Hepatocyte (in vitro differentiated cells): ENCODE results near the gene CD4.

Source experiments
- EZH2 ChIP-seq: fragments of 200-600 bp; sonication (generic); IDR thresholded peaks from 2 replicates; pipeline ENCODE4 v1.6.1; 2016; ENCODE audit warnings: antibody characterized with exemption, mild to moderate bottlenecking, borderline replicate concordance
- EZH2phosphoT487 ChIP-seq: fragments of 200-600 bp; sonication (generic); IDR thresholded peaks from one replicate; pipeline ENCODE4 v1.6.1; 2018; ENCODE audit warnings: antibody characterized with exemption, mild to moderate bottlenecking, low read depth, moderate library complexity; ENCODE audit not compliant: unreplicated experiment, severe bottlenecking
- TF ChIP-seq, protein P1 (sequence below): fragments of 200-600 bp; sonication (generic); IDR thresholded peaks from 2 replicates; pipeline ENCODE4 v1.5.1; 2016; ENCODE audit warnings: antibody characterized with exemption, mild to moderate bottlenecking; ENCODE audit not compliant: poor library complexity

- TF ChIP-seq EZH2phosphoT487 (no peak), EZH2 (no peak)
- TF ChIP-seq, protein P1, sequence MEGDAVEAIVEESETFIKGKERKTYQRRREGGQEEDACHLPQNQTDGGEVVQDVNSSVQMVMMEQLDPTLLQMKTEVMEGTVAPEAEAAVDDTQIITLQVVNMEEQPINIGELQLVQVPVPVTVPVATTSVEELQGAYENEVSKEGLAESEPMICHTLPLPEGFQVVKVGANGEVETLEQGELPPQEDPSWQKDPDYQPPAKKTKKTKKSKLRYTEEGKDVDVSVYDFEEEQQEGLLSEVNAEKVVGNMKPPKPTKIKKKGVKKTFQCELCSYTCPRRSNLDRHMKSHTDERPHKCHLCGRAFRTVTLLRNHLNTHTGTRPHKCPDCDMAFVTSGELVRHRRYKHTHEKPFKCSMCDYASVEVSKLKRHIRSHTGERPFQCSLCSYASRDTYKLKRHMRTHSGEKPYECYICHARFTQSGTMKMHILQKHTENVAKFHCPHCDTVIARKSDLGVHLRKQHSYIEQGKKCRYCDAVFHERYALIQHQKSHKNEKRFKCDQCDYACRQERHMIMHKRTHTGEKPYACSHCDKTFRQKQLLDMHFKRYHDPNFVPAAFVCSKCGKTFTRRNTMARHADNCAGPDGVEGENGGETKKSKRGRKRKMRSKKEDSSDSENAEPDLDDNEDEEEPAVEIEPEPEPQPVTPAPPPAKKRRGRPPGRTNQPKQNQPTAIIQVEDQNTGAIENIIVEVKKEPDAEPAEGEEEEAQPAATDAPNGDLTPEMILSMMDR, result no peak
Observed at GRCh38 chr12:6813363-6813762, 24.0 kb downstream of the CD4 start.
